Measurements from ENCODE around the gene CAMTA1. TPM values are rescaled to one million over a fixed set of nuclear protein-coding genes. Genes with fewer than 3 reads are reported as not detected.

CAMTA1 gene
- total and polyA plus RNA-seq, 2 experiments from 2014 or later, result 89.0 to 145 TPM

- Histone ChIP-seq H3K9me2 (replicated peaks; ENCODE audit: insufficient read depth) (no peaks in the 10 kb centered on the region), H3K9me3 (ENCODE audit: low read depth) (no peaks in the 10 kb centered on the region), H3K79me2 (no peaks in the 10 kb centered on the region), H4K20me1 (ENCODE audit: insufficient read depth, poor library complexity, severe bottlenecking) (no peaks in the 10 kb centered on the region), H3K4me3 (no peak overlapping the region), H2AFZ (no peak overlapping the region), H3K4me2 (no peak overlapping the region), H3K36me3 (replicated peaks; ENCODE audit: insufficient read depth, low read depth) (no peaks in the 10 kb centered on the region), H3K4me1 (ENCODE audit: insufficient read depth) (no peaks in the 10 kb centered on the region), H3K27ac (no peak overlapping the region), H3K27me3 (no peaks in the 10 kb centered on the region)
- TF ChIP-seq EZH2phosphoT487 (IDR thresholded peaks at IDR 0.05; ENCODE audit: low read depth, severe bottlenecking, unreplicated experiment), result no peak
- no peak for TF ChIP-seq EZH2 (IDR thresholded peaks at IDR 0.05; ENCODE audit: borderline replicate concordance)
- TF ChIP-seq CTCF (IDR thresholded peaks at IDR 0.05; ENCODE audit: poor library complexity), result no peak
- no peak for DNase-seq (ENCODE audit: low spot score)
- WGBS (ENCODE audit: low lambda C conversion rate, missing lambda C conversion rate), result 93% methylated on average over 7 of the region's 7 CpGs
Observed at GRCh38 chr1:7015022-7015421, 229.8 kb downstream of the CAMTA1 start.

DNA sequence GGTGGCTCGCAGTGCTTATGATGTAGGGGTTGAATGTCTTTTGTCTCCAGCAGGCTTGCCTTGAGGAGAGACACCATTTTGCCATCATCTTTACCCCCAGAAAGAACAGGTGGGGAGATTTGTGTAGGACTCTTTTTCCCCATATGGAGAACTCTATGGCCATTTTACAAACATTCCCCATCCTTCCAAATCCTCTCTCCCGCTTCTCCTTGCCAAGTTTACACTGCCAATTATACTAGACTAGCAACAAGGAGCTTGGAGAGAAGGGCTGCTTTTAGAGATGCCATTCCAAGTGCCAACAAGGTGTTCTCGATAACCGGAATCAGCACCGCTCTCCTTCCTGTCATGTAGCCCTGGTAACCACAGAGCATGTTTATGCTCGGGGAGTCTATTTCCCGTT is 233.1 kb downstream of the CAMTA1 start:
- Histone ChIP-seq H2AFZ (no peak overlapping the region), H3K9me3 (ENCODE audit: low read depth) (no peaks in the 10 kb centered on the region), H3K9me2 (replicated peaks; ENCODE audit: insufficient read depth) (no peaks in the 10 kb centered on the region), H4K20me1 (ENCODE audit: insufficient read depth, poor library complexity, severe bottlenecking) (no peaks in the 10 kb centered on the region), H3K36me3 (replicated peaks; ENCODE audit: insufficient read depth, low read depth) (no peaks in the 10 kb centered on the region), H3K4me3 (no peak overlapping the region), H3K27me3 (no peaks in the 10 kb centered on the region), H3K79me2 (no peaks in the 10 kb centered on the region), H3K4me1 (ENCODE audit: insufficient read depth) (no peaks in the 10 kb centered on the region), H3K27ac (no peak overlapping the region), H3K4me2 (no peak overlapping the region)
- TF ChIP-seq EZH2 (IDR thresholded peaks at IDR 0.05; ENCODE audit: borderline replicate concordance) (no peak), CTCF (IDR thresholded peaks at IDR 0.05; ENCODE audit: poor library complexity) (no peak), EZH2phosphoT487 (IDR thresholded peaks at IDR 0.05; ENCODE audit: low read depth, severe bottlenecking, unreplicated experiment) (no peak)
- no peak for DNase-seq (ENCODE audit: low spot score)
- 92% methylated on average over 7 of the region's 7 CpGs for WGBS (ENCODE audit: low lambda C conversion rate, missing lambda C conversion rate)

GRCh38 chr1:7018826-7019225 is 233.6 kb downstream of the CAMTA1 start:
- Histone ChIP-seq H3K4me3 (no peak overlapping the region), H3K79me2 (no peaks in the 10 kb centered on the region), H3K4me1 (ENCODE audit: insufficient read depth) (no peaks in the 10 kb centered on the region), H2AFZ (no peak overlapping the region), H4K20me1 (ENCODE audit: insufficient read depth, poor library complexity, severe bottlenecking) (no peaks in the 10 kb centered on the region), H3K36me3 (replicated peaks; ENCODE audit: insufficient read depth, low read depth) (no peaks in the 10 kb centered on the region), H3K4me2 (no peak overlapping the region), H3K9me3 (ENCODE audit: low read depth) (no peaks in the 10 kb centered on the region), H3K27ac (no peak overlapping the region), H3K9me2 (replicated peaks; ENCODE audit: insufficient read depth) (no peaks in the 10 kb centered on the region), H3K27me3 (no peaks in the 10 kb centered on the region)
- no peak for DNase-seq (ENCODE audit: low spot score)
- WGBS (ENCODE audit: low lambda C conversion rate, missing lambda C conversion rate), result 81% methylated on average over 14 of the region's 14 CpGs
- TF ChIP-seq EZH2phosphoT487 (IDR thresholded peaks at IDR 0.05; ENCODE audit: low read depth, severe bottlenecking, unreplicated experiment) (no peak), EZH2 (IDR thresholded peaks at IDR 0.05; ENCODE audit: borderline replicate concordance) (no peak), CTCF (IDR thresholded peaks at IDR 0.05; ENCODE audit: poor library complexity) (no peak)

GRCh38 chr1:7019510-7019909 is 234.3 kb downstream of the CAMTA1 start:
- Histone ChIP-seq H3K27ac (no peak overlapping the region), H3K4me3 (no peak overlapping the region), H4K20me1 (ENCODE audit: insufficient read depth, poor library complexity, severe bottlenecking) (no peaks in the 10 kb centered on the region), H3K9me2 (replicated peaks; ENCODE audit: insufficient read depth) (no peaks in the 10 kb centered on the region), H3K4me1 (ENCODE audit: insufficient read depth) (no peaks in the 10 kb centered on the region), H3K27me3 (no peaks in the 10 kb centered on the region), H2AFZ (no peak overlapping the region), H3K79me2 (no peaks in the 10 kb centered on the region), H3K4me2 (no peak overlapping the region), H3K36me3 (replicated peaks; ENCODE audit: insufficient read depth, low read depth) (no peaks in the 10 kb centered on the region), H3K9me3 (ENCODE audit: low read depth) (no peaks in the 10 kb centered on the region)
- TF ChIP-seq CTCF (IDR thresholded peaks at IDR 0.05; ENCODE audit: poor library complexity), result no peak
- TF ChIP-seq EZH2phosphoT487 (IDR thresholded peaks at IDR 0.05; ENCODE audit: low read depth, severe bottlenecking, unreplicated experiment), result no peak
- no peak for TF ChIP-seq EZH2 (IDR thresholded peaks at IDR 0.05; ENCODE audit: borderline replicate concordance)
- WGBS (ENCODE audit: low lambda C conversion rate, missing lambda C conversion rate), result 64% methylated on average over 9 of the region's 9 CpGs
- peak; percentile 23 for DNase-seq (ENCODE audit: low spot score)

Data from hepatocyte (in vitro differentiated cells).